Heart right ventricle (tissue), 16 donors: ENCODE results near the gene CEP350. TPM values are rescaled to one million over a fixed set of nuclear protein-coding genes. Genes with fewer than 3 reads are reported as not detected.

Experiments used
- ATAC-seq, 8 donors: fragments of 200-7000 bp; cut with Tn5 transposase; one replicate each; pipeline ENCODE4 v1.9.1; 2020; ENCODE audit warnings: mild to moderate bottlenecking in 8 of 8, moderate library complexity in 8 of 8, moderate number of reproducible peaks in 1 of 8
- DNase-seq, 2 donors: peaks; one replicate each; pipeline ENCODE4 v3.0.0-alpha.2; 2020
- H3K27ac ChIP-seq, 10 donors: fragments of 200-600 bp; sonication (generic) in 2 of 10; one replicate each; pipeline versions ENCODE4 v1.5.0 to v1.8.0; 2020 to 2022; ENCODE audit warnings: mild to moderate bottlenecking in 3 of 10
- H3K27me3 ChIP-seq, 7 donors: fragments of 200-600 bp; one replicate each; pipeline ENCODE4 v1.8.0; 2021 to 2022; ENCODE audit warnings: mild to moderate bottlenecking in 2 of 7
- H3K36me3 ChIP-seq, 9 donors: fragments of 200-600 bp; sonication (generic) in 1 of 9; one replicate each; pipeline versions ENCODE4 v1.5.0 to v1.8.0; 2020 to 2022; ENCODE audit warnings: mild to moderate bottlenecking in 2 of 9
- H3K4me1 ChIP-seq, 9 donors: fragments of 200-600 bp; sonication (generic) in 1 of 9; one replicate each; pipeline versions ENCODE4 v1.5.0 to v1.8.0; 2020 to 2022; ENCODE audit warnings: mild to moderate bottlenecking in 4 of 9
- H3K4me3 ChIP-seq, 10 donors: fragments of 200-600 bp; sonication (generic) in 2 of 10; one replicate each; pipeline versions ENCODE4 v1.5.0 to v1.8.0; 2020 to 2022; ENCODE audit warnings: mild to moderate bottlenecking in 7 of 10, moderate library complexity in 2 of 10
- H3K9me3 ChIP-seq, 11 donors: fragments of 200-600 bp in 10 of 11; sonication (generic) in 2 of 11; one replicate each; pipeline versions ENCODE4 v1.5.0 to v1.8.0; 2013 to 2022; ENCODE audit warnings: mild to moderate bottlenecking in 2 of 11, control low read depth in 1 of 11, moderate library complexity in 1 of 11
- WGBS, 2 donors: extraction: QIAGEN DNeasy Blood & Tissue Kit; methylation state at CpG; one replicate each; pipeline ENCODE4 v1.1.7; 2013; ENCODE audit warnings: inconsistent platforms in 1 of 2; 5-methylcytosine and 5-hydroxymethylcytosine counted together
- intact Hi-C, 10 donors: fragments of 100-400 bp; cut with DNase I; formaldehyde crosslinking; loops; one replicate each; pipeline versions ENCODE4 v1.11.1 to v1.14.2; 2022
- polyA plus RNA-seq, 2 donors: library from polyadenylated mRNA; stranded (reverse); fragments of 200-250 nt; gene quantifications; one replicate each; pipeline ENCODE4 v1.2.3, GENCODE V29; 2013
- total RNA-seq, 10 donors: library from RNA; stranded (reverse); fragmentation: NEBNext Ultra II Directional in 3 of 10; extraction: Animal tissue kit (Norgen Biotek cat#: 25700) in 3 of 10; gene quantifications; one replicate each; pipeline versions ENCODE4 v1.2.1 to v1.2.4, GENCODE V29; 2021 to 2023
- TF ChIP-seq, protein P1 (sequence below), 9 donors: fragments of 200-600 bp; sonication (generic) in 2 of 9; IDR thresholded peaks; one replicate each; pipeline versions ENCODE4 v1.5.0 to v1.8.0; 2021 to 2022; ENCODE audit warnings: antibody characterized with exemption in 9 of 9, mild to moderate bottlenecking in 5 of 9, moderate library complexity in 1 of 9
- donor health status: Arrhythmogenic right ventricular cardiomyopathy.
- donor health status: ischemic (EF 13 %, LVEDD 7.1; RV severe dilation, severe dysfunction).
- donor health status: healthy with polysubstance abuse.
- donor health status: DM: no; HTN: yes; CAD: no.
- donor health status: DM: no; HTN: no; CAD: no.
- donor health status: ischemic (EF 25% LVEDD 6.9; RV normal size, moderate dysfunction).
- donor health status: ischemic (EF 25% LVEDD 5.7; RV mildly dilated, moderate dysfunction).
- donor health status: healthy.
- donor health status: DM: yes; HTN: yes; CAD: no.
- donor health status: Ischemic cardiomyopathy.
- donor health status: ischemic (EF 35%, LVEDD 5.7; RV mildly dilated, moderate dysfunction).
- donor health status: nonischemic (EF 11% LVEDD 7.7; RV severe dilation, severe dysfunction).
- donor health status: DM: yes; HTN: yes; CAD: no.
- donor health status: PGD.
- donor health status: ischemic (EF 29% LVEDD 5.4; RV normal size, mild dysfunction).
- donor health status: nonischemic (EF 23%, LVEDD 6.1; RV moderate dilation, normal function).

CEP350 gene
- total and polyA plus RNA-seq, 12 donors = 3.7 to 46.3 (median 37.7) TPM

DNA sequence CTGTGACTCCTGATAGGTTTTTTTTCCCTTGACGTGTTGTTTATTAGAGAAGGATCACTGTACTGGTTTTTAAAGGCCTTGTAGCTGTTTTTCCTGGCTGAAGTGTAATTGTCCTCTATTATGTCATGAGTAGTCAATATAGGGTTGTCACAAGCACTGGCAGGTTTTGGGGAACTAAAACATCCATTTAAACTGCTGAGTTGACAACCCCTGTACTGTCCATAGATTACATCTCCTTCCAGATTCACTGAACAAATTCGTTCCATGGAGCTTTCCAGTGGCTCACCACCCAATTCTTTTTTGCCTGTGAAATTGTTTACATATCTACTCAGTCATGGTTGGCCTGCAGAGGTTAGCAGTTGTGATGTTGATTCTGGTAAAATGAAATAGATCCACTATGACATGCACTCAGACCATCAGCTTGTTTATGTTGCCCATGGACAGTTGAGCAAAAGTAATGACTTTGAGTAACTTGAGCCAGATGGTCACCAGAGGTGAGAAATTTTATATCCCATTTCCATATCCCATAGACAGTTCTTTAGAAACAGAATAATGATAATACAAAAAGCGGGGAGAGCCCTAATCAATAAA lies 140.2 kb downstream of the CEP350 start:
- TF ChIP-seq, protein P1, sequence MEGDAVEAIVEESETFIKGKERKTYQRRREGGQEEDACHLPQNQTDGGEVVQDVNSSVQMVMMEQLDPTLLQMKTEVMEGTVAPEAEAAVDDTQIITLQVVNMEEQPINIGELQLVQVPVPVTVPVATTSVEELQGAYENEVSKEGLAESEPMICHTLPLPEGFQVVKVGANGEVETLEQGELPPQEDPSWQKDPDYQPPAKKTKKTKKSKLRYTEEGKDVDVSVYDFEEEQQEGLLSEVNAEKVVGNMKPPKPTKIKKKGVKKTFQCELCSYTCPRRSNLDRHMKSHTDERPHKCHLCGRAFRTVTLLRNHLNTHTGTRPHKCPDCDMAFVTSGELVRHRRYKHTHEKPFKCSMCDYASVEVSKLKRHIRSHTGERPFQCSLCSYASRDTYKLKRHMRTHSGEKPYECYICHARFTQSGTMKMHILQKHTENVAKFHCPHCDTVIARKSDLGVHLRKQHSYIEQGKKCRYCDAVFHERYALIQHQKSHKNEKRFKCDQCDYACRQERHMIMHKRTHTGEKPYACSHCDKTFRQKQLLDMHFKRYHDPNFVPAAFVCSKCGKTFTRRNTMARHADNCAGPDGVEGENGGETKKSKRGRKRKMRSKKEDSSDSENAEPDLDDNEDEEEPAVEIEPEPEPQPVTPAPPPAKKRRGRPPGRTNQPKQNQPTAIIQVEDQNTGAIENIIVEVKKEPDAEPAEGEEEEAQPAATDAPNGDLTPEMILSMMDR (IDR thresholded peaks at IDR 0.05) = no peak
- Histone ChIP-seq H3K27me3 (no peaks in the 10 kb centered on the region), H3K4me3 (no peak overlapping the region), H3K4me1 (no peaks in the 10 kb centered on the region), H3K27ac (no peak overlapping the region), H3K36me3 (peaks cover 0 to 100% (median 49%) of the 10 kb centered on the region in 9 donors), H3K9me3 (no peaks in the 10 kb centered on the region)
- 98% methylated on average over 3 of the region's 3 CpGs for WGBS, 2 donors
- ATAC-seq (no peak), DNase-seq (no peak)
- intact Hi-C loops = loop anchor here in 2 of 10 donors (5.0 kb wide), 1 partner anchor 83 kb away; no protein-coding TSS in a partner anchor

DNA sequence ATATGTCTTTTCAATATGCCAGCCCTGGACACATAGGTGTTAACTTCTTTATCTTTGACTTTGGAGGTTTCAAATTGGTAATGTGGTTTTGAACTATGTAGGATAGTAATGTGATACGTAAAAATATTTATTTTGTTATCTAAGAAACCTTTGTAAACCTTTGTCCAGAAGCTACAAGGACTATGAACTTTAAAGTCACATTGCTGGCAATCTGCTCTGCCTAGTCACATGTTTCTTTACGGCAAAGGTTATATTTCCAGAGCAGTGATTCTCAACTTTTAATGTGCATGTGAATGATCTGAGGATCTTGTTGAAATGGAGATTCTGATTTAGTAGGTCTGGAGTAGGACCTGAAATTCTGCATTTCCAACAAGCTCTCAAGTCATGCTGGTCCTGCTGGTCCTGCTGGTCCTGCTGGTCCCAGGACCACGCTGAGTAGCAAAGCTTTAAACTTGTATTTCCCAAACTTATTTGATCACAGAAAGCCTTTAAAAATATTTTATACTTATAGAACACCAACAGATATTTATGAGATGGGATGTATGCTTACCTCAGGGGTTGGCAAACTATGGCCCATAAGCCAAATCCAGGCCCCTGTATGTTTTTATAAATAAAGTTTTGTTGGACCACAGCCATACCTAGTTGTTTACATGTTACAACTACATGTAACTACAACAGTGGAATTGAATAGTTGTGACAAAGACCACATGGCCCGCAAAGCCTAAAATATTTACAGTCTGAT lies 142.1 kb downstream of the CEP350 start:
- Histone ChIP-seq H3K4me3 (no peak overlapping the region), H3K36me3 (peaks cover 0 to 100% (median 41%) of the 10 kb centered on the region in 9 donors), H3K27ac (no peak overlapping the region), H3K9me3 (no peaks in the 10 kb centered on the region), H3K27me3 (no peaks in the 10 kb centered on the region), H3K4me1 (peaks cover 0 to 8% (median 0%) of the 10 kb centered on the region in 9 donors)
- DNase-seq (no peak), ATAC-seq (no peak)
- intact Hi-C loops = loop anchor here in 1 of 10 donors (5.0 kb wide), 1 partner anchor 81 kb away; no protein-coding TSS in a partner anchor
- 68 to 73% methylated on average over 4 of the region's 4 CpGs for WGBS, 2 donors
- TF ChIP-seq, protein P1 (IDR thresholded peaks at IDR 0.05) = no peak

DNA sequence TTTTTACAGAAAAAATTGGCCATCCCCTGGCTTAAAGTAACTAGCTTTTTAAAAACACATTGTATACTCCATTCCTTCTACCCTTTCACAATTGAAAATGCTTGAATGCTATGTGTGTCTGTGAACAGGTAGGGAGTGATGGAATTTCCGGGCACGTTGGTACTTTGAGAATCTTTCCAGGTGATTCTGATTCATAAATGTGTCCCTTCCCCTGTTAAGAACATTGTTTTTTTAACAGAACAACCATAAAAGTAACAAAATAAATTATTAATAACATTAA lies 142.7 kb downstream of the CEP350 start:
- 85 to 93% methylated on average over 2 of the region's 2 CpGs for WGBS, 2 donors
- no peak overlapping the region for H3K27ac ChIP-seq
- H3K4me3 ChIP-seq = no peak overlapping the region
- H3K4me1 ChIP-seq = peaks cover 0 to 8% (median 0%) of the 10 kb centered on the region in 9 donors
- intact Hi-C loops = loop anchor here in 1 of 10 donors (5.0 kb wide), 1 partner anchor 80 kb away; no protein-coding TSS in a partner anchor
- no peaks in the 10 kb centered on the region for H3K9me3 ChIP-seq
- DNase-seq = no peak
- H3K36me3 ChIP-seq = peaks cover 0 to 100% (median 38%) of the 10 kb centered on the region in 9 donors
- TF ChIP-seq, protein P1 (IDR thresholded peaks at IDR 0.05) = no peak
- ATAC-seq = no peak
- no peaks in the 10 kb centered on the region for H3K27me3 ChIP-seq

DNA sequence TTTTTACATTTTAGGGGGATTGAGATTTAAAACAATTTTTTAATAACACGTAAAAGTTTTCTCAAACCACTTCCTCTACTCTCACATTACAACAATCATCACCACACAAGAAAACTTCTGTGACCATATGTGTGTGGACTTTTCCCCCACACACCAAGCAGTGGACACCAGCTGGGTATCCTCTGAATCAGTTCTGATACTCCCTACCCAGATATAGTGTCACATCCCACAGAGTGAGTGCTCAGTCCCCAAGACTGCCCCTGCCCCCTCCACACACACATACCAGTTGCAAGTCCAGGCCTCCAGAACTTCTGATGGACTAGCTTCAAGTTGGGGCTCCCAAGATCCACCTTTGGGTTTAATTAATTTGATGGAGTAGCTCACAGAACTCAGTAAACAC lies 146.8 kb downstream of the CEP350 start:
- Histone ChIP-seq H3K4me3 (no peak overlapping the region), H3K4me1 (peaks cover 0 to 8% (median 0%) of the 10 kb centered on the region in 9 donors), H3K27ac (no peak overlapping the region), H3K36me3 (peaks cover 0 to 94% (median 15%) of the 10 kb centered on the region in 9 donors), H3K9me3 (no peaks in the 10 kb centered on the region), H3K27me3 (no peaks in the 10 kb centered on the region)
- 74 to 80% methylated on average over 1 of the region's 1 CpG for WGBS, 2 donors
- DNase-seq (no peak), ATAC-seq (peak in 1 of 8 donors; percentile 59)
- intact Hi-C loops = no loop called here
- TF ChIP-seq, protein P1 (IDR thresholded peaks at IDR 0.05) = no peak
